Measurements from ENCODE around the gene LMNB1.
"Not testable (repeated sequence)": the region's sequence is repeated elsewhere in the genome, so short reads cannot be mapped to it uniquely, and the experiment has no call there.

DNA sequence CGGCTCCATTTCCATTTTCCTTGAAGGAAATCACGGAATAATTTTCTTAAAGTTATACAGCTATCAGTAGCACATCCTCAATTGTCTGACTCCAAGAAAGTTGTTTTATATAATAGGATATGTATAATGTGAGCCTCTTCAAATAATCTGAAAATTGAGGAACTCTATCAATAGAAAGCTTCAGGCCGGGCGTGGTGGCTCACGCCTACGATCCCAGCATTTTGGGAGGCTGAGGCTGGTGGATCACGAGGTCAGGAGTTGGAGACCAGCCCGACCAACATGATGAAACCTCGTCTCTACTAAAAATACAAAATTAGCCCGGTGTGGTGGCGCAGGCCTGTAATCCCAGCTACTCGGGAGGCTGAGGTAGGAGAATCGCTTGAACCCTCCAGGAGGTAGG is 3.4 kb upstream of the LMNB1 start:
- TF ChIP-seq, protein P1, sequence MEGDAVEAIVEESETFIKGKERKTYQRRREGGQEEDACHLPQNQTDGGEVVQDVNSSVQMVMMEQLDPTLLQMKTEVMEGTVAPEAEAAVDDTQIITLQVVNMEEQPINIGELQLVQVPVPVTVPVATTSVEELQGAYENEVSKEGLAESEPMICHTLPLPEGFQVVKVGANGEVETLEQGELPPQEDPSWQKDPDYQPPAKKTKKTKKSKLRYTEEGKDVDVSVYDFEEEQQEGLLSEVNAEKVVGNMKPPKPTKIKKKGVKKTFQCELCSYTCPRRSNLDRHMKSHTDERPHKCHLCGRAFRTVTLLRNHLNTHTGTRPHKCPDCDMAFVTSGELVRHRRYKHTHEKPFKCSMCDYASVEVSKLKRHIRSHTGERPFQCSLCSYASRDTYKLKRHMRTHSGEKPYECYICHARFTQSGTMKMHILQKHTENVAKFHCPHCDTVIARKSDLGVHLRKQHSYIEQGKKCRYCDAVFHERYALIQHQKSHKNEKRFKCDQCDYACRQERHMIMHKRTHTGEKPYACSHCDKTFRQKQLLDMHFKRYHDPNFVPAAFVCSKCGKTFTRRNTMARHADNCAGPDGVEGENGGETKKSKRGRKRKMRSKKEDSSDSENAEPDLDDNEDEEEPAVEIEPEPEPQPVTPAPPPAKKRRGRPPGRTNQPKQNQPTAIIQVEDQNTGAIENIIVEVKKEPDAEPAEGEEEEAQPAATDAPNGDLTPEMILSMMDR (IDR thresholded peaks at IDR 0.05) = not testable (repeated sequence)
- TF ChIP-seq EP300 (IDR thresholded peaks at IDR 0.05) = not testable (repeated sequence)
